IMR-90 (cell line): ENCODE measurements around the gene INPP5E.

Experiments
- CHD1 ChIP-seq: IDR thresholded peaks from 2 replicates; pipeline ENCODE4 v1.6.1; 2012; ENCODE audit warnings: low read depth, low read length, improper control_type of control experiment
- CTCF ChIP-seq: conservative IDR thresholded peaks from 2 replicates; pipeline ENCODE4 v1.5.1; 2012; ENCODE audit warnings: mild to moderate bottlenecking, low read depth, low read length, improper control_type of control experiment
- FOS ChIP-seq: fragments of 150-350 bp; IDR thresholded peaks from 2 replicates; pipeline ENCODE4 v1.6.1; 2016; ENCODE audit warnings: low read depth, low read length
- MAFK ChIP-seq: IDR thresholded peaks from 2 replicates; pipeline ENCODE4 v1.6.1; 2012; ENCODE audit warnings: low read depth, low read length, improper control_type of control experiment
- MAZ ChIP-seq: IDR thresholded peaks from 2 replicates; pipeline ENCODE4 v1.6.1; 2012; ENCODE audit warnings: low read depth, mild to moderate bottlenecking, low read length, improper control_type of control experiment, moderate library complexity, borderline replicate concordance
- MXI1 ChIP-seq: IDR thresholded peaks from 2 replicates; pipeline ENCODE4 v1.6.1; 2012; ENCODE audit warnings: low read depth, mild to moderate bottlenecking, low read length, moderate library complexity, borderline replicate concordance
- NFE2L2 ChIP-seq: fragments of 150-350 bp; IDR thresholded peaks from 2 replicates; pipeline ENCODE4 v1.6.1; 2016; ENCODE audit warnings: low read depth, mild to moderate bottlenecking, low read length
- POLR2A ChIP-seq: IDR thresholded peaks from 2 replicates; pipeline ENCODE4 v1.6.1; 2012; ENCODE audit warnings: mild to moderate bottlenecking, low read depth, low read length
- RAD21 ChIP-seq: IDR thresholded peaks from 2 replicates; pipeline ENCODE4 v1.6.1; 2012; ENCODE audit warnings: low read length, improper control_type of control experiment
- RCOR1 ChIP-seq: IDR thresholded peaks from 2 replicates; pipeline ENCODE4 v1.6.1; 2012; ENCODE audit warnings: mild to moderate bottlenecking, low read length, improper control_type of control experiment; ENCODE audit not compliant: insufficient replicate concordance
- RFX5 ChIP-seq: IDR thresholded peaks from 2 replicates; pipeline ENCODE4 v1.8.0; 2012; ENCODE audit warnings: low read depth, mild to moderate bottlenecking, low read length, moderate library complexity
- SMC3 ChIP-seq: fragments of 150-350 bp; IDR thresholded peaks from 2 replicates; pipeline ENCODE4 v1.6.1; 2016; ENCODE audit warnings: low read depth, mild to moderate bottlenecking, antibody characterized with exemption, low read length, moderate library complexity
- USF2 ChIP-seq: fragments of 150-350 bp; IDR thresholded peaks from 2 replicates; pipeline ENCODE4 v1.6.1; 2017; ENCODE audit warnings: mild to moderate bottlenecking, antibody characterized with exemption, low read length, low read depth

GRCh38 chr9:136419092-136419420 lies 20.6 kb downstream of the INPP5E start:
- TF ChIP-seq CTCF = no peak
- no peak for TF ChIP-seq CHD1
- no peak for TF ChIP-seq RFX5
- TF ChIP-seq USF2 = no peak
- no peak for TF ChIP-seq POLR2A
- no peak for TF ChIP-seq NFE2L2
- no peak for TF ChIP-seq MAZ
- TF ChIP-seq MAFK = no peak
- TF ChIP-seq FOS = no peak
- no peak for TF ChIP-seq MXI1
- no peak for TF ChIP-seq RAD21
- TF ChIP-seq SMC3 = no peak
- TF ChIP-seq RCOR1 = no peak
